HG03025 (cell line): ENCODE results near the gene WNT7B.

Source experiments
- ATAC-seq: cut with Tn5 transposase; IDR thresholded peaks from one replicate; pipeline ENCODE4 v1.9.1; 2021; ENCODE audit warnings: mild to moderate bottlenecking, moderate library complexity; ENCODE audit not compliant: unreplicated experiment, low FRiP score

The WNT7B gene

DNA sequence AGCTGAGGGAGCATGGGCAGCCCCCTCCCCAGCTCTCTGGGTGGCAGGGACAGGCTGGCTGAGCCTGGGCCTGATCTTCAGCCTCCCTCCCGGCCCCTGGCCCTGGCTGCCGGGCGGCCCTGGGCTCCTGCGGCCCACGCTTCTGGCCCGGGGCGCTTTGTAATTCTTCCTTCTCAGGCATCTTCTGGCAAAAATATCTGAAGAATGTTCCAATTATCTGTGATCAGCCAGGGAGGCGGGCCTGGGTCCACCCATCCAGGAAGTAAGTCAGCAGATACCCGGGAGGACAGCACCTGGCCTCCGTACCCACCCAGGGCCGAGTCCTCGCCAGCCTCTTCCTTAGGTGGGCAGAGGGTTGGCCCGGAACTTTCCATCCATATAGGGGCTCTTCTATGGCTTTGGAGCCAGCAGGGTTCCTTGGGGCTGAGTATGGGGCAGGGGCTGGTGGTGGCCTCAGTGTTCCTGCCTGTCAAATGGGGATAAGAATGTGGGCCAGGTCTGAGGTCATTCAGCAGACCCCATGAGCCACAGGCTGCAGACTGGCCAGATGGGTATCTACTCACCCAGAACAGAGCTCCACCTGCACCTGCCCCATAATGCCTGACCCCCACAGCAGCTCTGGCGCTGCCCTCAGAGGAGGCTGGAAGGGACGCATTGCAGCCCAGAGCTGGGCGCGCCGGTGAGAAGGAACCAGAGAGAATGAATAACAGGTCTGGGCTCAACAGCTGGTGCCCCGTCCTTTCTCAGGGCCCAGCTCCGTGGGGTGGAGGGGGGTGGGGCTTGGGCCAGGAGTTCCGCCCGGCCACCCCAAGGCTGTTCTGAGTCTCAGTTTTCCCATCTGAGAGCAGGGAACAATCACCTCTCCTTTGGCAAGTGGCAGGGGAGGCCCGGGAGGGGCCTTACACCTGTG is 16.2 kb downstream of the WNT7B start:
- ATAC-seq = no peak

DNA sequence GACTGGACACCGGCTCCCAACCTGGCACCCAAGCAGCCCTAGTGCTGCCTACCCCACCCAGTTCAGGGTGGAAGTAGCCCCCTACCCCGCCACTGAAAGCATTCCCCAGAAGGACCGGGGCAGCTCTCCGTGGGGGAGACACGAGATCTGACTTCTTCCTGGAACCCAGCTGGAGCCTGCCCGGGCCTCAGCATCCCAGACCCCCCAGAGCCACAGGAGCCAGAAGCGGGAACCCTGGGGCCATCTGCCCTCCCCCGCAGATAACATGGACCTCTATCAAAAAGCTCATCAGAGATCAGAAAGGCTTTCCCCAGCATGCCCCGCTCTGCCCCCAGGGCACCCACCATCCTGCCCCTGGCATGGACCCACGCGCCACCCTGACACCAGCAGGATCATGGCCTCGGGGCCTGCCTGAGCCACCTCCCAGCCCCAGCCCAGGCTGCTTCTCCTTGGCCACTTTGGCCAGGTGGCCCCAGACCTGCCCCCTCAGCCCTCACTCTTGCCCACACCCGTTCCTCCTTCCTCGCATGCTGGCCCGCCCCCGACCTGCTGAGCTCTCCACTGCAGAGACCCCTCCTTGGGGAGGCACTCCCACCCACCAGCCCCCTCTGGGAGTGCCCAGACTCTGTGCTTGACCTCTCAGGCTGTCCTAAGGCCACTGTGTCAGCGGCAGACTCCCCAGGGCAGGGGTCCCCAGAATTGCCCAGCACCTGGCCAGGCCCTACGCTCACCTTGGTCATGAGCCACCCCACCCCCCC is 17.1 kb downstream of the WNT7B start:
- no peak for ATAC-seq

DNA sequence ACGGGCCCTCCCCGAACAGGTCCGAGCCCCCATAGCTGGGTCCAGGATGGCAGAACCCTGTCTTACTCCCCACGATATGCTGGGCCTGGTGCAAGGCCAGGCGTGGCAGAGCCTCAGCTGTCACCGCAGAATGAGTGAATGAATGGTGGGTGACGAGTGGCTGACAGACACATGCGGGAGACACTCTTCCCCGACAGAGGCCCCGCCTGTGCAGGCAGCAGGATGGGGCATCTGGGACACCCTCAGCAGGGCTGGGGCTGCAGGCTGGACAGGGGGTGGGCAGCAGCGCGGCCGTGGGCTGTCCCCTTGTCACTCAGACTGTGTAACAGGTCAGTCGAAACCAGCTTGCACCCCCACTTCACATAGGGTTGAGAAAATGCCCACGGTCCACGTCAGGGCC is 18.0 kb downstream of the WNT7B start:
- ATAC-seq = no peak

DNA sequence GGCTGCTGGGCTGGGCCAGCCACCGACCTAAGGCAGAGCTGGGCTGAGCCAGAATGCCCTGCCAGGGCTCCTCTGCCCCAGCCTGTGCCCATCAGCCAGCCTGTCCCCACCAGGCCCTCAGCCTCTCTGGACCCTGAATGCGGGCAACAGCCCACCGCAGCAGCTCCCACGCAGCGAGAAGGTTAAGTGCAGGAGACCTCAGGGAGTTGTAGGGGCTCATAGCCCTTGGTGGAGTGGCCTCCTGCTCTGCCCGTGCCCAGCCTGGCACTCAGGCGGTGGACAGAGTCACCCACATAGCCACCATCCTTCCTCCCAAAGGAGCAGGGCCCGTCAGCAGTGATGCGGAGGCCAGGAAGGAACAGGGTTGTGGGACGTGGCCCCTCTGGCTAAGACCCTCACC is 19.1 kb downstream of the WNT7B start:
- ATAC-seq = no peak

DNA sequence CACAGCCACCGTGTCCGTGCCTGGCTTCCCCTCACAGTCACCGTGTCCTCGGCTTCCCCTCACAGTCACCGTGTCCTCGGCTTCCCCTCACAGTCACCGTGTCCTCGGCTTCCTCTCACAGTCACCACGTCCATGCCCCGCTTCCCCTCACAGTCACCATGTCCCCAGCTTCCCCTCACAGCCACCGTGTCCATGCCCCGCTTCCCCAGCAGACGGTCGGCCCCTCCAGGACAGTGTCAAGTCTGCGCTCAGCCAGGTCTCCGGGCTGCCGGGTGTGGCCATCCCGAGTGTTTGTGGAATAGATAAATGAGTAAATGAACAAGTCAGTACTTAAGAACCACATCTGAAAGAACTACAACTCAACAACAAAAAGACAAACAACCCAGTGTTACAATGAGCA is 23.8 kb downstream of the WNT7B start:
- ATAC-seq = no peak

DNA sequence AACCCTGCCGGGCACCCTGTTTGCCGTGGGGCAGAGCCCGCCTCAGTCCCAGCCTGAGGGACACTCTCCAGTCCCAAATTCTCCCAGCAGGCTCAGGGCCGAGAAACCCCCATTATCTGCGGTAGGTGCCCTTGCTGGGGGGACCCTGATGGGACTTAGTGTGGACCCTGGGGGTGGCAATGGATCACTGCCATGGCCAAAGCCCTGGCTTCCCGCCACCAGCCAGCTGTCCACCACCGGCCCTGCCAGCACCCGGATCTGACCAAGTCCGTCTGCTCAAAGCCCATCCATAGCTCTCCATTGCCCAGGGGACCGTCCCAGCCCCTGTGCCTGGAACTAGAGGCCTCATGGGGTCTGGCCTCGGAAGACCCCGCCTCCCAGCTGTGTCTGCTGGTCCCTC is 24.4 kb downstream of the WNT7B start:
- ATAC-seq = no peak

DNA sequence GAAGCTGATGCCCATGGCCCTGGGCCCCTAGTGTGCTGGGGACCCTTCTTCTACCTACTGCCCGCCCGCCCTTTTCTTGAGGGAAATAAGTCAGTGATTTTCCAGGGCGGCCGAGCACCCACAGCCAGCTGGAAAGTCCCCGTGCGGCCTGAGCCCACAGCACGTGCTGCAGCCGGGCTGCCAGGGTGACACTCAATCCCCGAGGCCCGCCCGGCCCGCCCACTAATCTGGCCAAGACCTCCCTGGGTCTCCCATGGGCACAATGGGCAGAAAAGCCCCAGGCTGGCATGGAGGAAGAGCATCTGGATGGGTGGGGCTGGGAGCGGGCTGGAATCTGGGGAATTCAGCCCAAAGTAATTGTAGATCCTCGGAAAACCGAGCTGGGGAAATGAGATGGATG is 24.8 kb downstream of the WNT7B start:
- no peak for ATAC-seq

DNA sequence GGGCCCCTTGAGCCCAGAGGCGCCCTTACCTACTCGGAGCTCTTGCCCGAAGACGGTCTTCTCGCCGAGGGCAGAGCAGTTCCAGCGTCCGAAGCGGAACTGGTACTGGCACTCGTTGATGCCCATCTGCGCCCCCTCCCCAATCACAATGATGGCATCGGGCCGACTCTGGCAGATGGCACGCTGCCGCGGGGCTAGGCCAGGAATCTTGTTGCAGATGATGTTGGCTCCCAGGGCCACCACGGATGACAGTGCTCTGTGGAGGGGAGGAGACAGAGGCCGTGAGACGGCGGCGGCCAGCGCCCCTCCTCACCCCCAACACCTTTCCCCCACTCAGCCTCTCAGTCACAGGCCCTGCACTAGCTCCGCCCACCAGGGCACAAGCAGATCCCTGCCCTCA is 27.1 kb downstream of the WNT7B start:
- ATAC-seq = no peak

DNA sequence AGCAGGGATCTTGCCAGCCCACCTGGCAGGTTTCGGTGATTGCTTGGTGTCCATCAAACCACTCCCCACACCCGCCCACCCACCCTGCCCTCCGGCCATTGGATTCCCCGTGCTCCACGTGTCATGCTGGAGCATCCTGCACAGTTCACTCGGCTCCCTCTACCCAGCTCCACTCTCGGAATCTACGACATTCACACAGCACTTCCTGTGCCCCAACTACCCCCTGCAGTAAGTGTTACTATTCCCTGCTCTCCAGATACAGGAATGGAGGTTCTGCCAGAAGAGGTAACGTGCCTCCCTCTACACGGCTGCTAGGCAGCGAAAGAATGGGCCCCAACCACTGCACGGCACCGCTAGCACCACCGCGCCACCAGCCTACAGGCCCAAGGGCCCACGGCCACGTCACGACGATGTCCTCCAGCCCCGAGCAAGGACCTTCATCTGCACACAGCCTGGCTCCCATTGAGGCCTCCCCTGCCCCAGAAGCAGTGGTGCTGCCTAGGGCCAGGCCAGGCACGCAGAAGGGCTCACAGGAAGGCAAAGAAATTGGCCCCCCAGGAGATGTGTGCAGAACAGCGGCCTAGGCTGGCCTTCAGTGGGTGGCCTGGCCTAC is 27.6 kb downstream of the WNT7B start:
- ATAC-seq = no peak

DNA sequence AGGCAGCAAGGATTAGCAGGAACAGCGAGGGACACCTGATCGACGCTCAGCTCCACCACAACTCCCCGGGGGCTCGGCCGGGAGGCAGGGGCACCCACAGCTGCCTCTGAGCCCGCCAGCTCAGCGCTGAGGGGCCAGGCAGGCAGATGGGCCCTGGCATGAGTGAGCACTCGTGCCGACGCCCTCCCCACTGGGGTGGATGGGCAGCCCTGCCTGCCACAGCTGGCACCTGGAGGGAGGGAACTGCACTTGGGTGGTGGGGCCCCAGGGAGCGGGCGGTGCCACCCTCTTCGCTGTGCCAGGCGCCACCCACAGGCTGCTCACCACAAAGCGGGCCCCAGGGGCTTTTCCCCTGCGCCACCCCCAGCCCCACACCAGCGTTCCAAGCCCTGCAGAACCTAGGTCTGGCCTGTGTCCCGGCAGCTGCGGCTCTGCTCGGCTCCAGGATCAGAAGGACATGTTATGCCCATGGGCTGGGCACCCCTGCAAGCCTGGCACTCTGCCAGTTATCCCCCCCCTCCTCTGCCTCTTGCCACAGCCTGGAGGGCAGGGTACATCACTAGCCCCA is 28.8 kb downstream of the WNT7B start:
- no peak for ATAC-seq

DNA sequence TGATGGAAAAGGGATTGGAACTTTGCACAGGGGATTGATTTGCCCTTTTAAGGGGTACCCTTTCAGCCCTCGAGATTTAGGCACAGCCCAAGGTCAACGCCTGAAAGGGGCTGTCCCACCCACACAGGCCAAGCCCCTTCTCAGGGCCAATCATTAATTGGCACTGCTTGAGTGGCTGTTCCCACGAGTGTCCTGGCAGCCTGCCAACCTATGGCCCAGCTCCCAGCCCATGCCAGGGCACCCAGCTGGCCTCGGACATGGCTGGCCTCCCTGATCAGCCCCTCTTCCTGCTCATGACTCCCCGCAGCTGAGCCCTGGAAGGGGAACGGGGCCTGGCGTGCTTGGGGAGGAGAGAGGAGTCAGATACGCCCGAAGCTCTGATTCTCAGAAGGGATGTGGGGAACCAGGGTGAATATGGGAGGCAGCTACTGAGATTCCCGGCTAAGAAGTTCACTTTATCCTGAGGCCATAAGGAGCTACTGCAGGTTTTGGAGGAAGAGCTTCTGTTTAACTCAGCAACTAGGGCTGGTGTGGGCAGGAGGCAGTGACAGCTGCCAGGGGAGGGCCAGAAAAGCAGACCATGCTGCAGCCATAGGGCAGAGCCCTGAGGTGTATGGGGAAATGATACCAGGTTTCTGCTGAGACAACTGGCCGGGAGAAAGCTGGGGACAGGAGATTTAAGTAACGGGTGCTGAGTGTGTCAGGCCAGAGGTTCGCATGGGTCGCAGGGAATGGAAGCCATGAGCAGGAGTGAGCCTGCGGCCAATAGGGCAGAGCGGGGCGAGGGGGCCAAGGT is 30.0 kb downstream of the WNT7B start:
- no peak for ATAC-seq

DNA sequence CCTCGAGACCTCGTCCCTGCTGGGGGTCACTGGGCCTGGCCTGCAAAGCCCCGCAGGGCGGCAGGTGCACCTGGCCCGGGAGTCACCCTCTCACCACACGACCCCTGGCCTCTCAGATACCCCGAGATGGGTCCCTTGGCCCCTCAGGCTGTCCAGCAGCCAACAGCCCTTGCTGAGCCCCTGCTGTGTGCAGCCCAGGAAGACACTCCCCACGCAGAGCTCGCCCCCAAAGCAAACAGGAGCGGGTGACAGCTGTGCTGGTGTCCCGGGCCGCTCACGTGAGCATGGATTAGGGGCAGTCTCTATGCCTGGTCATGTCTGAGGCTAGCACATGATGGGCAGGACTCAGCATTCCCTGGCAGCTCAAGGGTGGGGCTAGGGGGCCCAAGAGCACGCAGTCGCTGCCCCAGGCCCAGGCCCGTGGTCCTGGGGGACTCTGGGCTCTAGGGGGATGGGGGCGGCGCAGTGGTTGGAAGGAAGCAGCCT is 31.3 kb downstream of the WNT7B start:
- ATAC-seq = no peak

DNA sequence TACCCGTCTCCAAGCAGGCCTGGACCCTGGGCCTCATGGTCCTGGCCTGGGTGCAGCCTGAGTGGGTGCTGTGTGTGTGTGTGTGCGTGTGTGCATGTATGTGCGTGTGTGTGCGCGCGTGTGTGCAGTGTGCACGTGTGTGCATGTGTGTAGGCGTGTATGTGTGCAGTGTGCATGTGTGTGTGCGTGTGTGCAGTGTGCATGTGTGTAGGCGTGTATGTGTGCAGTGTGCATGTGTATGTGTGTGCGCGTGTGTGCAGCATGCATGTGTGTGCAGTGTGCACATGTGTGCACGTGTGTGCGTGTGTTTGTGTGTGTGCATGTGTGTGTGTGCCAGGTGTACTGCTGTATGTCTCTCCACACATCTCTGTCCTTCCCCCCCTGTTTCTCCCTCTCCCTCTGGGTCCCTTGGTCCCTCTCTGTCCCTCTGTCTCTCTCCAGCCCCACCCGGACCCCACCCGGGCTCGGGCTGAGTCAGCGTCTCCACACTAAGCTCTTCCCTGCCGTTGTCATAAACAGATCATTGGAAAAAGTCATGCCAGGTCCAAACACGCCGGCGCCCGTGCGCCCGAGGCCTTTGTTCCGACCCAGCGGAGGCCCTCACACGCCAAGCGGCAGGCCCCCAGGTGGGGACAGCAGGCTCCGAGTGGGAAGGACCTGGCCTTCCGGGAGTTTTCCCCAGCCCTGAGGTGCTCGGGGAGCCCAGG is 34.0 kb downstream of the WNT7B start:
- ATAC-seq = no peak

DNA sequence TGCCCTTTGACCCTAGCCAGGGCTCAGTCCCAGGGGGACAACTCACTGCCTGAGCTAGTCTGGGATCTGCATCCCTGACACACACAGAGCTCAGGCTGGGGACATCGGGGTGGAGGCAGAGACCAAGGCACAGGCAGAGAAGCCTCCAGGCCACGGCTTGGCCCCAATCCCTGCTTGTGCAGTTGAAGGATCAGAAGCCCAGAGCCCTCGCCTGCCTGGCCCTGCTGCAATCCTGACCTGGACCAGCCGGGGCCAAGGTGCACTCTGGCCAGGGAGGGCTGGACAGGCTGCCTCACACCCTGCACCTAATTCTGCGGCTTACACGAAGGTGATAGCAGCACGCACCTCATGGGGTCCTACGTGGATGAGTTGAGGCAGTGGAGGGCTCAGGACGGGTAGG is 34.6 kb downstream of the WNT7B start:
- ATAC-seq = no peak

DNA sequence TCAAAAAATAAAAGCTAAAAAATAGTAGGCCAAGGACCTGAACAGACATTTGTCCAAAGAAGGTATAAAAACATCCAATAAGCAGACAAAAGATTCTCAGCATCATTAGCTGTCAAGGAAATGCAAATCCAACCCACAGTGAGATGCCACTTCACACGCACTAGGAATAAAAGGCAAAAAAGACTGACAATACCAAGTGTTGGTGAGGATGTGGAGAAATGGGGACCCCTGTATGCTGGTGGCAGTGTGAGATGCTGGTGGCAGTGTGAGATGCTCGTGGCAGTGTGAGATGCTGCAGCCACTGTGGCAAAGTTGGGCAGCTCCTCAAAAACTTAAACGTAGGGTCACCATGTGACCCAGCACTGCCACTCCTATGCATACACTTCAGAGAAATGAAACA is 38.0 kb downstream of the WNT7B start:
- ATAC-seq = no peak

DNA sequence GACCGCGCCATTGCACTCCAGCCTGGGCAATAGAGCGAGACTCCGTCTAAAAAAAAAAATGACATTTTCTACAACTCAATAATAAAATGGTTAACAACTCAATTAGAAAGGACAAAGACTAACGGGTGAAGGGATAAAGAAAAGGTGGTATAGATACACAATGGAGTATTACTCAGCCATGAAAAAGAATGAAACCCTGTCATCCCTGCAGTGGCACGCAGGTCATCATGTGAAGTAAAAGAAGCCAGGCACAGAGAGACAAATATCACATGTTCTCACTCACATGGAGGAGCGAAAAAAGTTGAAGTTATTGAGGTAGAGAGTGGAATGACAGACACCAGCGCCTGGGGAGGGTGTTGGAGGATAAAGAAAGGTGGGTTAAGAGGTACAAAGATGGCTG is 39.0 kb downstream of the WNT7B start:
- no peak for ATAC-seq

DNA sequence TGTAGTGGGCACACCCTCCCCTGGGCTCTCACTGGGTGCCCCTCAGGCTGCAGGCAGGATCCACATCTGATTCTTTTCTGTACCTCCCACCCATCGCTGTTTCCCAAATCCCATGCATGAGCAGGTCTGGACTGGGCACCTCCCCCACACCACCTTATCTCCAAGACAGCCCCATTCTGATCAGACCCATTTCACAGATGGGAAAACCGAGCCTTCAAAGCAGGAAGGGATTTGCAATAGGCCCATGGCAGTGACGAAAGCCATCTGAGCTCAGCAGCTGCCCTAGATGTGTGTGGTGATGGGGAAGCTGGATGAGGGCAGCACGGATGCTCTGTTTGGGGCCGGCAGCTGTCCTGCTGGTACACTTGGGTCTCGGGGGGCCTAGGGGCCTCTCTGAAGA is 41.4 kb downstream of the WNT7B start:
- ATAC-seq = no peak

DNA sequence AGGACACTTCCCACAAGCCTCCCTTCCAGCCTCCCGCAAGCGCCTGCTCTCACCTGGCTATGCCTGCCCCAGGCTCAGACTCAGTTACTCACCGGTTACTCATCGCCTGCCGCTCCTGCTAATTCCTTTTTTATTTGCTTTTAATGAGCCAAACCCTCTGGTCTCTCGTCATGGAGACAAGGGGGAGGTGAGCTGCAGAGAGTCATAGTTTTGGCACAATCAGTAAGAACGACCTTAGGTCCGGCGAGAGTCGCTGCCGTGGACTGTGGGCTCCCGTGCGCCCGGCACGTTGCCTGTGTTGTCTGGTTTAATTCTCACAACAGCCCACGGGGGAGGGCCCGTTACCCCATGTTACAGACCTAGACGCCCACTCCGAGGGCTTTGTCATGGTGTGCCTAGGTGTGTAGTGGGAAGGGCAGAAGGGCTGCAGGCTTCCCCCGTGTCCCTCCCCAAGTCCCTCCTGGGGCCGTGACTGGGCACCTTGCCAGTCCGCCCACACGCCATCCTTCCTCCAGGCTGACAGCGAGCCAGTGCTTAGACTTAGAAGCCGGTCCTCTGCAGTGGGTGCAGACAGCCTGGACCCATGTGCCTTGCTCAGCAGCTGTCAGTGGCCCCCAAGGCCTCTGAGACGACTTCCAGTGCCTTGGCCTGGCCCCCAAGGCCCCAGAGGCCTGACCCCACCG is 42.2 kb downstream of the WNT7B start:
- no peak for ATAC-seq

DNA sequence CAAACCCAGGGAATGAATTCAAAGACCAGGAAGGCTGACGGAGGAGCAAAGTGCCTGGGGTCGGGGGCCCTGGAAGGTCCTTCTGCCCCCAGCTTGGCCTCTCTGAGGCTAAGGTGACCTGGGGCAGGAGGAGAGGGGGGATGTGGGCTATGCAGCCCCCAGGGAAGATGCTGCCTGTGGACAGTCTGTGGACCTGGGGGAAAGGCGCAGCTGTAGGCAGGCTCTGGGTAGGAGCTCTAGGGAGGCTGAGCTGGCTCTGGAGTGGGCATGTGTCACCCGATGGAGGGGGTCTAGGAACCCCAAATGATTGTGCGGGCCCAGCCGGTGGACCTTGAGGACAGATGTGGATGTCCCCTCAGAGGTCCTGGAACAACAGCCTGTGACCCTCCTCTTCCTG is 42.8 kb downstream of the WNT7B start:
- ATAC-seq = no peak
